HepG2 (cell line): ENCODE data around the gene CACNA1F. TPM values are rescaled to one million over a fixed set of nuclear protein-coding genes. Genes with fewer than 3 reads are reported as not detected.

Experiments
- FIP1L1 ChIP-seq: fragments of 200-400 bp; formaldehyde crosslinking; IDR thresholded peaks from 2 replicates; pipeline ENCODE4 v1.6.1; 2018; ENCODE audit warnings: low read depth, mild to moderate bottlenecking, low read length, moderate library complexity, borderline replicate concordance; ENCODE audit not compliant: insufficient read depth
- FOXP1 ChIP-seq, 2 experiments: fragments of 450-650 bp in 1 of 2; IDR thresholded peaks; 2 replicates each; pipeline ENCODE4 v1.6.1; 2017 to 2018; ENCODE audit warnings: antibody characterized with exemption in 1 of 2
- IRX3 ChIP-seq: sonication (generic); formaldehyde crosslinking; IDR thresholded peaks from 2 replicates; pipeline ENCODE4 v1.8.1; 2023; ENCODE audit warnings: mild to moderate bottlenecking, low read depth, missing genetic modification reagents, borderline replicate concordance
- JARID2 ChIP-seq: sonication (generic); formaldehyde crosslinking; IDR thresholded peaks from 2 replicates; pipeline ENCODE4 v1.8.1; 2023; ENCODE audit warnings: missing genetic modification reagents, inconsistent platforms; ENCODE audit not compliant: insufficient replicate concordance
- MLX ChIP-seq: IDR thresholded peaks from 2 replicates; pipeline ENCODE4 v1.6.1; 2016
- NAIF1 ChIP-seq: sonication (generic); formaldehyde crosslinking; IDR thresholded peaks from 2 replicates; pipeline ENCODE4 v1.5.0; 2020; ENCODE audit warnings: mild to moderate bottlenecking, missing genetic modification reagents, borderline replicate concordance
- SOX13 ChIP-seq, 3 experiments: fragments of 450-650 bp in 1 of 3; sonication (generic) in 1 of 3; formaldehyde crosslinking in 1 of 3; IDR thresholded peaks in 2 of 3; conservative IDR thresholded peaks in 1 of 3; 2 replicates each; pipeline versions ENCODE4 v1.5.0 to v1.6.1; 2016 to 2020; ENCODE audit warnings: antibody characterized with exemption in 1 of 3, mild to moderate bottlenecking in 1 of 3, missing compliant biosample characterization in 1 of 3, missing genetic modification reagents in 1 of 3, moderate library complexity in 1 of 3
- USF2 ChIP-seq, 2 experiments: sonication (generic) in 1 of 2; formaldehyde crosslinking in 1 of 2; IDR thresholded peaks; 2 replicates each; pipeline versions ENCODE4 v1.5.1 to v1.6.1; 2011 to 2020; ENCODE audit warnings: borderline replicate concordance in 1 of 2, low read depth in 1 of 2, low read length in 1 of 2, mild to moderate bottlenecking in 1 of 2, missing genetic modification reagents in 1 of 2, moderate library complexity in 1 of 2
- ZBTB43 ChIP-seq: sonication (generic); formaldehyde crosslinking; conservative IDR thresholded peaks from 2 replicates; pipeline ENCODE4 v1.4.0; 2020; ENCODE audit warnings: missing genetic modification reagents
- ZHX2 ChIP-seq, 2 experiments: sonication (generic) in 1 of 2; formaldehyde crosslinking in 1 of 2; IDR thresholded peaks; 2 replicates each; pipeline versions ENCODE4 v1.6.1 to v1.9.0; 2014 to 2022; ENCODE audit warnings: antibody characterized with exemption in 1 of 2, borderline replicate concordance in 1 of 2, inconsistent platforms in 1 of 2, low read depth in 1 of 2, missing genetic modification reagents in 1 of 2
- ZMYM2 ChIP-seq: sonication (generic); formaldehyde crosslinking; IDR thresholded peaks from 2 replicates; pipeline ENCODE4 v1.8.0; 2022; ENCODE audit warnings: mild to moderate bottlenecking, missing genetic modification reagents
- ZNF280B ChIP-seq: sonication (generic); formaldehyde crosslinking; IDR thresholded peaks from 2 replicates; pipeline ENCODE4 v1.5.0; 2020; ENCODE audit warnings: missing genetic modification reagents, mild to moderate bottlenecking, borderline replicate concordance
- polyA plus RNA-seq, 8 experiments: library from polyadenylated mRNA; depleted of rRNA in 3 of 8; stranded (reverse) in 7 of 8; unstranded in 1 of 8; fragments of >200 nt; fragmentation: Illumina TruSeq in 4 of 8; extraction: Trizol in 4 of 8; gene quantifications; 2 replicates each; pipeline versions ENCODE4 v1.2.1 to v1.2.3, GENCODE V29; 2011 to 2016; ENCODE audit warnings: low read depth in 4 of 8, missing spikeins in 1 of 8, mixed read lengths in 1 of 8; ENCODE audit not compliant: insufficient read depth in 1 of 8
- total RNA-seq, 5 experiments: library from RNA; depleted of rRNA; stranded (reverse); fragments of >200 nt; fragmentation: Illumina TruSeq; extraction: Trizol; gene quantifications; 2 replicates each; pipeline ENCODE4 v1.2.3, GENCODE V29; 2016; ENCODE audit warnings: low read depth in 1 of 5

CACNA1F gene
- total and polyA plus RNA-seq, 2 of the 13 experiments (the other 11 are each of a cell fraction or from before 2014, with no cell fraction given) = 0.03 TPM; not detected in 1

- no peak for TF ChIP-seq ZMYM2 (CRISPR knock-in tag)
- no peak for TF ChIP-seq USF2 (IDR thresholded peaks at IDR 0.05; ENCODE audit: low read depth, low read length)
- no peak for TF ChIP-seq USF2 (CRISPR knock-in tag; IDR thresholded peaks at IDR 0.05; ENCODE audit: borderline replicate concordance)
- no peak for TF ChIP-seq SOX13 (IDR thresholded peaks at IDR 0.05)
- TF ChIP-seq SOX13 (CRISPR knock-in tag; conservative IDR thresholded peaks at IDR 0.05 in 1 of 2, IDR thresholded peaks at IDR 0.05 in 1 of 2) = 0 out of 4 replicates have a peak, but pooled peaks of 1 of the 2 experiments have one; percentile 28
- TF ChIP-seq MLX (CRISPR knock-in tag) = no peak
- TF ChIP-seq ZHX2 (IDR thresholded peaks at IDR 0.05; ENCODE audit: low read depth) = peak; percentile 45; the same call in 1 of the 2 replicates
- peak; percentile 89; the same call in 1 of the 2 replicates for TF ChIP-seq ZHX2 (CRISPR knock-in tag; IDR thresholded peaks at IDR 0.05; ENCODE audit: borderline replicate concordance)
- no peak for TF ChIP-seq FIP1L1
- TF ChIP-seq ZNF280B (CRISPR knock-in tag) = 0 out of 2 replicates have a peak, but pooled peaks have one; percentile 33
- peak; percentile 78 for TF ChIP-seq ZBTB43 (CRISPR knock-in tag)
- TF ChIP-seq IRX3 (CRISPR knock-in tag) = 0 out of 2 replicates have a peak, but pooled peaks have one; percentile 85
- TF ChIP-seq NAIF1 (CRISPR knock-in tag) = no peak
- TF ChIP-seq FOXP1 (IDR thresholded peaks at IDR 0.05) = no peak
- TF ChIP-seq FOXP1 (CRISPR knock-in tag; IDR thresholded peaks at IDR 0.05) = no peak
- TF ChIP-seq JARID2 (CRISPR knock-in tag) = no peak
Observed at GRCh38 chrX:49199906-49200771, 33.0 kb downstream of the CACNA1F start, which contains the start of gene SYP (continued).
